Measurements from ENCODE around the gene COL10A1.
"Not testable (repeated sequence)": the region's sequence is repeated elsewhere in the genome, so short reads cannot be mapped to it uniquely, and the experiment has no call there.

The COL10A1 gene

GRCh38 chr6:116118608-116119007 lies 7.3 kb downstream of the COL10A1 start:
- DNase-seq, result no peak

DNA sequence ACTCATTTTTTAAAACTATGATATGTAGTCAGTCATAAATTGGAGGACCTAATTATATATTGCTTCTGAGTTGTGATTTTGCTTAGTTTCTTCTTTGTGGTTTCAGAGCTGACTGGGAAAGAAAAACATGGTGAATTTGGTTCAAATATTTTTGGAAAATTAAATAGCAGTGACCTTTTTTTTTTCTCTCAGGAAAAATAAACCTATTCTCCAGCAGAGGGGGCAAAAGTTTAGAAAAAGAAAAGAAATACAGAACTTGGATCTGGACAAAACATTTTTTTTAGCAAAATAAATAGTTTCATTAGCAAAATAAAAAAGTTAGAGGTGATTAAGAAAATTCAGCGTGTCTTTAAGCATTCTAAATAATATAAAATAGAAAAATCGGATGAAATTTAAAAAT lies 10.2 kb downstream of the COL10A1 start:
- DNase-seq, result no peak

- DNase-seq, result no peak
These were observed 12.5 kb downstream of the COL10A1 start for GRCh38 chr6:116113386-116113785.

DNA sequence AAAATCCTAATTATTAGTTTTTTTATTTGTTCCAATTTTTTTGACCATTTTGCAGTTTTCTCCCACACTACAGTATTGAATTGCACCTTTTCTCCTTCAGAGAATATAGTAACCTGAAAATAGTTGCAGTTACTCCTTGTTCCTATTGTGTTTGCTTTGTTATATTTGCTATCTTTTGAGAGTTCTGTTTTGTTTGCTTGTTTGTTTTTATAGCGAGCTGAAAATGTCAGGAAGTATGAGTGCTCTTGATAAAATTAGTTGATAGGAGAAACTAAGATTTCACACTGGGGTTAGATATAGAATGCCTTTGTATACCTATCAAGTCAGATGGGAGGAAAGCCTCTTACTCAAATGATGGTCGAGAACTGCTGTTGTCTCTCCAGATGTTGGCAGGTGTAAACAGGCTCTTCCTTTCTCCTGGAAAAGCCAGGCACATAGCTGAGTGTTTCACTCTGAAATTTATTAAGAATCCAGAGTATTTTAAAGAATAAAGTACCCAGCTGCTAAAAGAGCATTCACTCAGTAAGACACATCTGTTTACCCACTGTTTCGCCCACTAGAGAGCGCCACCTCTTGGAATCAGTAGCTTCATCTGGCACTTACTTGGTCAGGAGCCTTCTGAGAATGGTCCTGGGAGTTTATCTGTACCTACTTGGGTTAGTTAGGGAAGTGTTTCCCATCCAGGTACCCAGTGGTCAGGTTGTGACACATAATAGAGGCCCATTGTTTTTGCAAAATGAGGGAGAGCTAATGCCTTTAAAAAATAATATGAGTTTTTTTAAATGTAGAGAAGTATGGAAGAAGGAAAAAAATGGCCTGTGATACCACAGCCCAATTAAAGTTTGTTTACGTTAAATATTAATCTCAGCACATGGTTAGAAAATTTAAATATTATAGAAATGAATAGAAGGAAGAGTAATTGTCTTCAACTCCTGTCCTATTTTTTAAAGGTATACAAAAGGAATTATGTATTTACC lies 14.1 kb downstream of the COL10A1 start:
- no peak for DNase-seq

DNA sequence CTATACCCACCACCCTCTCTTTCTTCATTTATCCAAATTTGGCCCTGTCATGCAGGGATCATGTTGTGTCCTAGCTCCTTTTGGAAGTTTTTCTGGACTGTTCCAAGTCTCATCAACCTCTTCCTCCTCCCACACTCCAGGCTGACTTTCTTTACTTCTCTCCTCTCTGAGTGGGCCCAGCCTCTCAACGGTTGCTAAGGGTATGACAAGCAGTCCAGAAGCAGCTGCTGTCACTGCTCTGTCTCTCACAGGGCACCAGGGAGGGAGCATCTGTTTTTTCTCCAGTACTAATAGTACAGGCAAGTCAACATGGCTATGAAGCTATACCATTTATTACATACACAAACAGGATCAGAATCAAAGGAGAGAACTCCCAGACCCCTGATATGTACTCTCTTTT lies 17.1 kb downstream of the COL10A1 start:
- no peak for DNase-seq

DNA sequence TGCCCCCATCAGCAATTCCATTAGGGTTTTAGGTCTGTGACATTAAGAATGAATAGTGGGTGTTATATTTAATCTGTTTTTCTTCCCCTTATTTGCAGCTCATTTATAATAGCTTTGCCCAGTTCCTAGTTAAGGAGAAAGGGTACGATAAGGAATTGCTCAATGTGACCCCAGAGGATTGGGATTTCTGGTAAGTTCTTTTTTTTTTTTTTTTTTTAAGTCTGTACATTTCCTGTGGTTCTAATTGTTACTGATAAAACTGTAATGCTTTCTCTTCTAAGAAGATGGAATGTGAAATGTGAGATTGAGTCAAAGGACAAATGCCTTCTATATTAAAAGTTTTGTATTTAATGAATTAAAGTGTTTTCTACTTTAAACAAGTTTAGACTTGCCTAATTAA lies 19.8 kb downstream of the COL10A1 start:
- DNase-seq, result no peak

- no peak for DNase-seq
These were observed 20.7 kb downstream of the COL10A1 start for GRCh38 chr6:116105247-116105646.

DNA sequence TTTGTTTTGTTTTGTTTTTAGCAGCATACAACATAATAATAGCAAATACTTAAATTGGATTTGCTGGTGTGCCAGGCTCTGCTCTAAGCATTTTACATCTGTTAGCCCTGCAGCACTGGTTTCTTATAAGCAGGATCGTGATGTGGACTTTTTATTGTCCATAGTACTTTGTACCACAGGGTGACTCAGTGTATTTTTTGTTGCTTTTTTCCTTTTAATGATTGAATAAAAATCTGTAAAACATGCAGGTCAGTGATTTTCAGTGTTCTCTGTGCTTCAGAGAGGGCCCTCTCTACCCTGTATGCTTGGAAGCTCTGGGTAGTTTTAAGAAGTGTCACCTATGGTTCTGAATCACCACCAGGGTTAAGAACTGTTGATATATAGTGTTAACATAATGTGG lies 21.3 kb downstream of the COL10A1 start:
- DNase-seq, result no peak

GRCh38 chr6:116102873-116103272 lies 23.1 kb downstream of the COL10A1 start:
- no peak for DNase-seq

GRCh38 chr6:116101790-116102189 lies 24.1 kb downstream of the COL10A1 start:
- no peak for DNase-seq

- no peak for DNase-seq
These were observed 24.6 kb downstream of the COL10A1 start for GRCh38 chr6:116101302-116101718.

DNA sequence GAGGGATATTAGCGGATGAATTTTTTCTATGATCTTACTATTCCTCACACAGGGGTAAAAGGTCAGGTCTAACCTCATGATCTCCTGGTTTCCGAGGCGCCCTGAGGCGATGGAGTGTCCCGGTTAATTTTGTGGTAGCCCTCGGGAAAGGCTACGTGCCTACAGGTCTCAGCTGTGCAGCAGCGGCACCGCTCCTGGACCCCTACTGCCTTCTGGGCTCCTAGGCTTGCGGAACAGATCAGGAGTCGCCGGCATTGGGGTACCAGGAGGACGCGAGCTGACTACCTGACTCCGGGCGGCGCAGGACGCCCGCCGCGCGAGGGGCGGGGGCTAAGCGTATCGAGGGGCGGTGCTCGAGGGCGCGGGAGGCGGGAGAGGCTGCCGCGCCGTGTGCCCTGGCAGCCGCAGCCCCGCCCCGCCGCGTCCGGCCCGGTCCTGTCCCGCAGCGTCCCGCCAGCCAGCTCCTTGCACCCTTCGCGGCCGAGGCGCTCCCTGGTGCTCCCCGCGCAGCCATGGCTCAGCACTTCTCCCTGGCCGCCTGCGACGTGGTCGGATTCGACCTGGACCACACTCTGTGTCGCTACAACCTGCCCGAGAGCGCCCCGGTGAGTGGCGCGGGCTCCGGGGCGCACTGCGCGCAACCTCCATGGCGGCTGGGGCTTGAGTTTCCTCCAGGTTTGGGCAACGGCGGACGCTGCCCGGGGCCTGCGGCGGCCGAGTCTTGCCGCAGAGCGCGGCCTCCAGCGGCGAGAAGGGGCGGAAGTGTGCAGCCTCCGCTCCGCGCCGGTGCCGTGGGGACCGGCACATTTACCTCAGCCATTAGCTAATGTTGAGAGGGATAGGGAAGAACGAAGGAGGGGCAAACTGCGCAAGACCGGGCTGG lies 25.3 kb downstream of the COL10A1 start, which contains the start of gene NT5DC1:
Gene NT5DC1 (plus strand): TSS at position 435 of the 883 bp plus-strand sequence. CDS start 78 bp downstream, at position 513.
- peak; percentile 73 for DNase-seq

- no peak for DNase-seq
These were observed 26.9 kb downstream of the COL10A1 start for GRCh38 chr6:116099036-116099435.

DNA sequence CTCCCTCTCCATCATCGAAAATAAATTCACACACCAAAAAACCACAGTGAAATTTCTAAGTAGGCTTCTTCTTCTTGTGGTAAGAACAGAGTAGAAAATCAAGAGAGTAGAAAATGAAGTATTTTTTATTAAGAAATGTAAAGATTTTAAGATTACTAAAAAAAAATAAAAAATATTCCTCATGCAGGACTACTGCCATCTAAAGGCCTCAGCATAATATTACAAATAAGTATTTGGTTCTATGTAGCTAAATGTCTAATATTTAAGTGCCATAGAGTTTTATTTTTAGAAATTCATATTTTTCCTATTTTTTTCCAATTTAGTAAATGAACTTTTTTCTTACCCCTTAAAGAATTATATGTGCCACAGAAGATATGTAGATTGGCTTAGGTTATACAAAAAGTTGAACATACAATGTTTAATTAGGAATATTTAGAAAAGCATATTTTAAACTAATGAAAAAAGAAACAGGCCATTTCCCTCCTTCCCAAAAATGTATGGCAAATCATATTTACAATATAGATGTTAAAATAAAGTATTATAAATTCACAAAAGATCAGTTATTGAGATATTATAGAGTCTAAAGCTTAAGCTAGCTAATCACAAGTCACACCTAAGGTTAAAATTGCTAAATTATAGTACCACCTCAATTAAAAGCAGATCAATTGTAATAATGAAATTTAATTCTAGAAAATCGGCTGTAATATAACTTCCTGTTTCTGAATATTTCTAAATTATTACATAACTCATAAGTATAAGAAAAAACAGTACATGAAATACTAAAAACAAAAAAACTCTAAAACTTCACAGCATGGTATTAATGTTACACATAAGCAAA lies 28.7 kb downstream of the COL10A1 start:
- no peak for DNase-seq

GRCh38 chr6:116096048-116096759 lies 29.7 kb downstream of the COL10A1 start:
- not testable (repeated sequence) for DNase-seq

DNA sequence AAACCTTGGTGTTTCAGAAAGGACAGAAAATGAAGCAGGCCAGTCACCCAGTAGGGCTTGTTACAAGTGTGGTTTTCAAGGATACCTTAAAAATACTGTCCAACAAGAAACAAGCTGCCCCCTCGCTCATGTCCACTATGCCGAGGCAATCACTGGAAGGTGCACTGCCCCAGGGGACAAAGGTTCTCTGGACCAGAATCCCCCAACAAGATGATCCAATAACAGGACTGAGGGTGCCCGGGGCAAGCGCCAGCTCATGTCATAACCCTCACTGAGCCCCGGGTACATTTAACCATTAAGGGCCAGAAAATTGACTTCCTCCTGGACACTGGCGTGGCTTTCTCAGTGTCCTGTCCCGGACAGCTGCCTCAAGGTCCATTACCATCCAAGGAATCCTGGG lies 31.9 kb downstream of the COL10A1 start:
- DNase-seq, result no peak

- DNase-seq, result no peak
These were observed 35.7 kb downstream of the COL10A1 start for GRCh38 chr6:116090251-116090650.

GRCh38 chr6:116088946-116089345 lies 37.0 kb downstream of the COL10A1 start:
- no peak for DNase-seq

- no peak for DNase-seq
These were observed 38.4 kb downstream of the COL10A1 start for GRCh38 chr6:116087437-116088027.

DNA sequence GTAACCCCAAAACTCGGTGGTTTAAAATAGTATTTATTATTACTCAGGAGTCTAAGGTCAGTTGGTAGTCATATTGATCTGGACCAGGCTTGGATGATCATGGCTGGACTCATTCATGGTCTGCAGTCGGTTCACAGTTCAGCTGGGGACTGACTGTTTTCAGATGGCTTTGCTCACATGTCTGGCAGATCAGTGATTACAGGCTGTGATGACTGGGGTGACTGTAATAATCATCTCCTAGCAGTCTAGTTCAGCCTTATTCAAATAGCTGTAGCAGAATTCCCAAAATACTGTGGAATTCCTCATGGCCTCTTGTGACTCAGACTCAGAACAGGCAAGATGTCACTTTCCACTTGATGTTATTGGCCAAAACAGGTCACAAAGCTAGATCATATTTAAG lies 41.6 kb downstream of the COL10A1 start:
- DNase-seq, result no peak

GRCh38 chr6:116083052-116083451 lies 42.9 kb downstream of the COL10A1 start:
- no peak for DNase-seq
